Testis (tissue), 2 donors: ENCODE measurements around the gene BARHL1.

Experiments used
- CTCF ChIP-seq, 3 experiments: fragments of 450-650 bp in 2 of 3; fragments of 200-600 bp in 1 of 3; sonication (generic) in 1 of 3; IDR thresholded peaks; one replicate each; pipeline ENCODE4 v1.5.1; 2016 to 2019; ENCODE audit warnings: antibody characterized with exemption in 3 of 3, mild to moderate bottlenecking in 2 of 3, moderate library complexity in 1 of 3
- POLR2A ChIP-seq: fragments of 450-650 bp; IDR thresholded peaks from one replicate; pipeline ENCODE4 v1.6.1; 2017; ENCODE audit warnings: antibody characterized with exemption, mild to moderate bottlenecking, moderate library complexity

- TF ChIP-seq POLR2A (no peak), CTCF (IDR thresholded peaks at IDR 0.05) (no peak)
Observed at GRCh38 chr9:132583584-132584304, 1.3 kb downstream of the BARHL1 start.
